Common myeloid progenitor, CD34-positive (primary cell): ENCODE results near the gene NKAIN1. TPM values are rescaled to one million over a fixed set of nuclear protein-coding genes. Genes with fewer than 3 reads are reported as not detected.
"Not testable (repeated sequence)": the region's sequence is repeated elsewhere in the genome, so short reads cannot be mapped to it uniquely, and the experiment has no call there.

Experiments used
- CTCF ChIA-PET: fragments of 350-600 bp; sonication (Branson Sonifier 250); formaldehyde crosslinking; loops from one replicate; lab custom pipeline; 2021; ENCODE audit warnings: antibody characterized with exemption; lab: Charles Lee
- POLR2A ChIA-PET: fragments of 350-600 bp; sonication (Branson Sonifier 250); formaldehyde crosslinking; loops from one replicate; lab custom pipeline; 2021; ENCODE audit warnings: antibody characterized with exemption; lab: Charles Lee
- DNase-seq, 3 donors: peaks; one replicate each; pipeline versions ENCODE4 v3.0.0 to v3.0.0-alpha.2; 2013
- H3K27ac ChIP-seq, 2 experiments: 1 replicate in 1 of 2; 2 replicates in 1 of 2; pipeline ENCODE4 v1.7.0; 2013; ENCODE audit warnings: inconsistent platforms in 2 of 2, low read length in 2 of 2, mild to moderate bottlenecking in 2 of 2, low read depth in 1 of 2, moderate library complexity in 1 of 2; ENCODE audit not compliant: severe bottlenecking in 2 of 2, insufficient read depth in 1 of 2, poor library complexity in 1 of 2
- H3K27me3 ChIP-seq, 5 experiments: replicated peaks in 2 of 5; 1 replicate in 3 of 5; 2 replicates in 2 of 5; pipeline versions ENCODE4 v1.6.1 to v1.7.0; 2013; ENCODE audit warnings: low read length in 4 of 5, mild to moderate bottlenecking in 2 of 5, moderate library complexity in 2 of 5, inconsistent platforms in 1 of 5; ENCODE audit not compliant: insufficient read depth in 5 of 5, control insufficient read depth in 4 of 5
- H3K36me3 ChIP-seq, 4 experiments: 1 replicate in 2 of 4; 2 replicates in 2 of 4; pipeline versions ENCODE4 v1.6.1 to v1.7.0; 2013; ENCODE audit warnings: low read length in 3 of 4, control low read depth in 1 of 4, mild to moderate bottlenecking in 1 of 4; ENCODE audit not compliant: control insufficient read depth in 4 of 4, insufficient read depth in 4 of 4
- H3K4me1 ChIP-seq, 4 experiments: 1 replicate in 3 of 4; 2 replicates in 1 of 4; pipeline versions ENCODE4 v1.6.1 to v1.7.1; 2013; ENCODE audit warnings: low read length in 3 of 4, mild to moderate bottlenecking in 3 of 4, control low read depth in 1 of 4, inconsistent platforms in 1 of 4, moderate library complexity in 1 of 4; ENCODE audit not compliant: control insufficient read depth in 4 of 4, insufficient read depth in 4 of 4; ENCODE audit errors: control extremely low read depth in 1 of 4
- H3K4me3 ChIP-seq, 7 experiments: 1 replicate in 4 of 7; 2 replicates in 3 of 7; pipeline versions ENCODE4 v1.5.1 to v1.7.0; 2013; ENCODE audit warnings: mild to moderate bottlenecking in 7 of 7, low read length in 6 of 7, moderate library complexity in 6 of 7, inconsistent platforms in 2 of 7, low read depth in 2 of 7, control low read depth in 1 of 7; ENCODE audit not compliant: insufficient read depth in 4 of 7, control insufficient read depth in 1 of 7; ENCODE audit errors: extremely low read depth in 1 of 7
- H3K9me3 ChIP-seq, 5 experiments: 1 replicate in 4 of 5; 2 replicates in 1 of 5; pipeline versions ENCODE4 v1.6.1 to v1.7.1; 2013; ENCODE audit warnings: low read length in 4 of 5, mild to moderate bottlenecking in 2 of 5, inconsistent platforms in 1 of 5, low read depth in 1 of 5, moderate library complexity in 1 of 5; ENCODE audit not compliant: control insufficient read depth in 4 of 5, insufficient read depth in 2 of 5; ENCODE audit errors: control extremely low read depth in 1 of 5
- WGBS: methylation state at CpG from one replicate; pipeline ENCODE4 v1.1.5; 2013; ENCODE audit not compliant: insufficient coverage; 5-methylcytosine and 5-hydroxymethylcytosine counted together
- polyA plus RNA-seq: library from polyadenylated mRNA; unstranded; fragments of 120-200 nt; gene quantifications from one replicate; pipeline ENCODE4 v1.2.1, GENCODE V29; 2013

NKAIN1 gene
- polyA plus RNA-seq = not detected

DNA sequence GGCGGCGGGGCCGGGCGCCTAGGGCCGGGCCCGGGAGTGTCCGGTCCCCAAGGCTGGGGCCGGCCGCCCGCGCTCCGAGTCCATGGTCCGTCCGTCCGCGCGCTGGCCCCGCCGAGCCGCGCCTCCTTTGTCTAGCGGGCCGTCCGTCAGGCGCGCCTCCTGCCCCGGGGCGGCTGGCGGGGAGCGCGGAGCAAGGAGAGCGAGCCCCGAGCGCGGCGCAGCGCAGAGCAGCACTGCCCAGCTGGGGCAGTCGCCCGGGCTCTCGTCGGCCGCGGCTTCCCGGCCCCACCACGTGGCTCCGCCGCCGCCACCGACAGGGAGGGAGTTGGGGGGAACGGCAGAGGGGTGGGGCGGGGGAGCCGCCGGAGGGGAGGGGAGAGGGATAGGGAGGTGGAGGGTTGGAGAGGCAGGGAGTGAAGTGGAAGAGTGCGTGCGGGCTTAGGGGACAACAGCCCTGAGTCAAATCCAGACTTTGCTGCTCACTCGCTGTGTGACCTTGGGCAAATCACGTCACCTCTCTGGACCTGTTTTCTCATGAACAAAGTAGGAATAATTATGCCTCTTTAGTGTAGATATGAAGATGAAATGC is at the start of gene NKAIN1:
Gene NKAIN1, minus strand, starts transcription at position 235 of the 589 bp plus-strand sequence. CDS start 340 bp downstream, outside the sequence.
- Histone ChIP-seq H3K36me3 (no peaks in the 10 kb centered on the region), H3K4me1 (peaks cover 0 to 14% (median 11%) of the 10 kb centered on the region in 4 experiments), H3K27ac (no peak within 1 kb of the TSS), H3K9me3 (no peaks in the 10 kb centered on the region), H3K27me3 (peaks cover 9 to 66% (median 40%) of the 10 kb centered on the region in 5 experiments), H3K4me3 (peak within 1 kb of the TSS; percentile 8 to 66 (median 43))
- peak in 2 of 3 donors; percentile 14 to 42 for DNase-seq
- 1% methylated on average over 40 of the region's 57 CpGs for WGBS
- CTCF ChIA-PET = no interaction called here
- POLR2A ChIA-PET = no interaction called here

DNA sequence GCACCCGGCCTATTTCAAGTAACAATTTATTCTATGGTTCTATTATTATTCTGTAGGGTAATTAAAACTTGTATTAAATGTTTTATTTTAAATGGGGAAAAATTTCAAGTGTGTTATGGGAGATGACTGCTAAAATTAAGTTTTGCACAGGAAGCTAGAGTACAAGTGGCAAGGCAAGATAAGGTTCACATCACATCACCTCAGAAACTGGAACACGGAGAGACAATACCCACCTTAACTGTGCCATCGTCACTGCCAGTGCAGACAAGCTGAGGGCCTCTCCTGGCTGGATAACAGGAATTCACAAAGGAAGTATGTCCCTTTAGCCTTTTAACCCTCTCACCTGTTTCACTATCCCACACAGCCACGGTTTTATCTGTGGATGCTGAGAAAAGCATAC is 49.3 kb upstream of the NKAIN1 start:
- Histone ChIP-seq H3K36me3 (peaks cover 25 to 80% (median 44%) of the 10 kb centered on the region in 4 experiments), H3K4me1 (peaks cover 0 to 16% (median 0%) of the 10 kb centered on the region in 4 experiments), H3K27ac (peak overlapping the region; percentile 42 to 81), H3K4me3 (peak overlapping the region in 1 of 7 experiments; percentile 1), H3K9me3 (no peaks in the 10 kb centered on the region), H3K27me3 (no peaks in the 10 kb centered on the region)
- CTCF ChIA-PET = interaction anchor here (0.7 to 1.6 kb wide), 3 partner anchors 12 to 104 kb away, joined by 3 to 4 read pairs (median 3); no protein-coding TSS in a partner anchor
- POLR2A ChIA-PET = interaction anchor here (0.7 kb wide), 1 partner anchor 20 kb away, joined by 6 read pairs; no protein-coding TSS in a partner anchor
- DNase-seq = peak; percentile 44 to 86 (median 70)
- 0% methylated on average over 2 of the region's 4 CpGs for WGBS

DNA sequence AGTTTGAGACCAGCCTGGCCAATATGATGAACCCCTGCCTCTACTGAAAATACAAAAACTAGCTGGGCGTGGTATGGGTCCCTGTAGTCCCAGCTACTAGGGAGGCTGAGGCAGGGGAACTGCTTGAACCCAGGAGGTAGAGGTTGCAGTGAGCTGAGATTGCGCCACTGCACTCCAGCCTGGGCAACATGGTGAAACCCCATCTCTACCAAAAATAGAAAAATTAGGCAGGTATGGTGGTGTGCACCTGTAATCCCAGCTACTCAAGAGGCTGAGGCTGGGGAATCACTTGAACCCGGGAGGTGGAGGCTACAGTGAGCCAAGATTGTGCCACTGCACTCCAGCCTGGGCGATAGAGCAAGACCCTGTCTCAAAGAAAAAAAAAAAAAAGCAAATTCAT is 48.1 kb upstream of the NKAIN1 start:
- H3K27ac ChIP-seq, H3K4me3 ChIP-seq, H3K27me3 ChIP-seq, POLR2A ChIA-PET, DNase-seq, H3K9me3 ChIP-seq: not testable (repeated sequence)
- 100% methylated on average over 2 of the region's 4 CpGs for WGBS
- Histone ChIP-seq H3K4me1 (peaks cover 0 to 16% (median 0%) of the 10 kb centered on the region in 4 experiments), H3K36me3 (peaks cover 18 to 77% (median 41%) of the 10 kb centered on the region in 4 experiments)
- CTCF ChIA-PET = interaction anchor here (1.4 kb wide), 1 partner anchor 9 kb away, joined by 3 read pairs; no protein-coding TSS in a partner anchor

DNA sequence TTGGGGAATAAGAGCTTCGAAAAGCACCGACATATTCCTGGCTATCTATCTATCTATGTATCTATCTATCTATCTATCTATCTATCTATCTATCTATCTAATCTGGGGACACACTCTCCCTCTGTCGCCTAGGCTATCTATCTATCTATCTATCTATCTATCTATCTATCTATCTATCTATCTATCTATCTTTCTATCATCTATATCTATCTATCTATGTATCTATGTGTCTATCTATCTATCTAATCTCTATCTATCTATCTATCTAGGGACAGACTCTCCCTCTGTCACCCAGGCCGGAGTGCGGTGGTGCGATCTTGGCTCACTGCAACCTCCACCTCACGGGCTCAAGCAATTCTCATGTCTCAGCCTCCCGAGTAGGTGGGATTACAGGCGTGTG is 42.7 kb upstream of the NKAIN1 start:
- POLR2A ChIA-PET, H3K27me3 ChIP-seq, H3K9me3 ChIP-seq, H3K27ac ChIP-seq, DNase-seq, H3K4me1 ChIP-seq, H3K4me3 ChIP-seq: not testable (repeated sequence)
- H3K36me3 ChIP-seq = peaks cover 23 to 76% (median 47%) of the 10 kb centered on the region in 4 experiments
- 100% methylated on average over 6 of the region's 9 CpGs for WGBS
- CTCF ChIA-PET = interaction anchor here (0.7 to 1.7 kb wide), 3 partner anchors 9 to 11 kb away, joined by 3 to 5 read pairs (median 3); no protein-coding TSS in a partner anchor

DNA sequence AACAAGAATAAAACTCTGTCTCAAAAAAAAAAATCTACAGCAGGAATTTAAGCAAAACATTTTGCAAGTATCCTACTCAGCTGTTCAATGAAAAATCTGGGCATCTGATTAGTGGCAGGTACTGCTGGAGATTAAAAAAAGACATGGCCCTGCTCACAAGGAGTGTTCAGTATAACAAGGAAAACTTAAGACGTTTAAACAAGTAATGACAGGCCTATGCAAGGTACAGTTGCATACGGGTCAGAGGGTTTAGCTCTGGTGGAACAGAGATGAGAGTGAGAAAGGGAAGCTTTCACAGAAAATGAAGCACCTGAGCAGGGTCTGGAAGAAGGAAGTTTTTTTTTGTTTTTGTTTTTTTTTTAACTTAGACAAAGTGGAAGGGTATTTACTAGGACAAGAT is 33.9 kb upstream of the NKAIN1 start:
- 92% methylated on average over 2 of the region's 2 CpGs for WGBS
- POLR2A ChIA-PET = no interaction called here

DNA sequence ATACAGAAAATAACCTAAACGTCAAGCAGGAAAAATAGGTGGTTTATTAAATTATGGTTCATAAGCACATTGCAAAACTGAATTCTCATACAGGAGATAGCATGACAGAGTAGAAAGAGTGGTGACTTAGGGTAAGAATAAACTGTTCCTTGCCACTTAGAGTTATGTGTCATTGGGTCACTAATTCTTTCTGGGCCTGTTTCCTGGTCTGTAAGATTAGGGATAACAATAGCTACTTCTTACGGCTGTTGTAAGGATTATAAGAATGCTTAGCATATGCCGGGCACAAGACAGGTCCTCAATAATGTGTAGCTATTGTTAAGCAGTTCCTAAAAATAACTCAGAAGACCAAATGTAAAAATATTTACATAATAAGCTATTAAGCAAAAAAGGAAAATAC is 32.7 kb upstream of the NKAIN1 start:
- POLR2A ChIA-PET = no interaction called here
- Histone ChIP-seq H3K27ac (no peak overlapping the region), H3K9me3 (no peaks in the 10 kb centered on the region), H3K4me3 (no peak overlapping the region), H3K4me1 (no peaks in the 10 kb centered on the region), H3K27me3 (no peaks in the 10 kb centered on the region), H3K36me3 (peaks cover 32 to 73% (median 54%) of the 10 kb centered on the region in 4 experiments)
- no peak for DNase-seq
- WGBS = no CpG with 5 or more reads among the region's 3 CpGs
- CTCF ChIA-PET = interaction anchor here (1.3 to 2.0 kb wide), 2 partner anchors 9 kb away, joined by 3 to 11 read pairs; no protein-coding TSS in a partner anchor

More for the DNA sequence above, 33.9 kb upstream of the NKAIN1 start:
- Histone ChIP-seq H3K9me3 (no peaks in the 10 kb centered on the region), H3K4me3 (no peak overlapping the region), H3K27ac (no peak overlapping the region), H3K4me1 (no peaks in the 10 kb centered on the region), H3K36me3 (peaks cover 28 to 74% (median 54%) of the 10 kb centered on the region in 4 experiments), H3K27me3 (no peaks in the 10 kb centered on the region)
- CTCF ChIA-PET = interaction anchor here (0.6 to 2.0 kb wide), 3 partner anchors 8 to 80 kb away, joined by 3 to 11 read pairs (median 4); no protein-coding TSS in a partner anchor
- no peak for DNase-seq

DNA sequence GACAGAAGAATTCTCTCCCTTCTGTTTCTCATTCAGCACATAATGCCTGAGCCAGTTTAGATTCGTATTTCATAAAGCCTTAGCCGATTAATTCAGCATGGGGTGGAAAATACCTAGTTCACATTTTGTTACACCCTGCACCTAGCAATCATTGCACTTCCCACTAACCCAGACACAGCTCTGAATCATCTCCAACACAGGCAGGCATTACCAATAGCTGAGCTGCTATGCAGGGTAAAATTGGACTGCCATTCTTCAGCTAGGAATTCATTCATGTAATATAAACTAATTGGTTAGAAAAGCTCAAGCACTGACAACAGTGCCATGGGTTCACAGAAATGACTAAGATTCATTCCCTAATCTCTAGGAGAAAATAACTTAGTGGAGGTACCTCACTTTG is 26.9 kb upstream of the NKAIN1 start:
- Histone ChIP-seq H3K9me3 (no peaks in the 10 kb centered on the region), H3K4me3 (no peak overlapping the region), H3K27me3 (no peaks in the 10 kb centered on the region), H3K36me3 (peaks cover 30 to 81% (median 61%) of the 10 kb centered on the region in 4 experiments), H3K27ac (no peak overlapping the region), H3K4me1 (no peaks in the 10 kb centered on the region)
- ChIA-PET CTCF (interaction anchor here (1.1 kb wide), 1 partner anchor 65 kb away, joined by 3 read pairs; no protein-coding TSS in a partner anchor), POLR2A (interaction anchor here (0.6 kb wide), 1 partner anchor 551 kb away, joined by 6 read pairs; no protein-coding TSS in a partner anchor)
- no peak for DNase-seq
- 100% methylated on average over 1 of the region's 2 CpGs for WGBS
